SHP77 (cell line): ENCODE results near the gene AMZ1.
"Not testable (repeated sequence)": the region's sequence is repeated elsewhere in the genome, so short reads cannot be mapped to it uniquely, and the experiment has no call there.

Source experiments
- DNase-seq, 2 experiments: peaks; one replicate each; lab custom pipeline; 2025; lab: John Stamatoyannopoulos, UW

AMZ1 gene

GRCh38 chr7:2691011-2691707, 3.2 kb downstream of the AMZ1 start:
- DNase-seq, result no peak

GRCh38 chr7:2691932-2692439, 4.0 kb downstream of the AMZ1 start:
- not testable (repeated sequence) for DNase-seq

DNA sequence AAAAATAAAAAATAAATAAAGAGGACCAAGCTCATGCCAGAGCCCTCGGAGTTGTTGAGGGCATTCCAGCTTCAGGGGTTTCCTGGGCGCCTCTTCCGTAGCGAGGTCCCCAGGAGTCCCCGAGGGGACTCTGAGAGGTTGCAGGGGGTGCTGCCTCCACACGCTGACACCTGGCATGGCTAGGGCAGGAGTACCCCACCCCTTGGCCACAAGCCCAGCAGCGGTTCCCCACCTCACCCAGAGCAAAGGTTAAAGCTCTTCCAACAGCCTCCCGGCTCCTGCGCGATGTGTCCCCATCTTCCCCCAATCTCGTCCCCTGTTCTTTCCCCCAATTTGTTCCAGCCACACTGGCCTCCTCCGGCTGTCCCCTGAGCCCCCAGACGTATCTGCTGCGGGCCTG, 4.5 kb downstream of the AMZ1 start:
- no peak for DNase-seq

DNA sequence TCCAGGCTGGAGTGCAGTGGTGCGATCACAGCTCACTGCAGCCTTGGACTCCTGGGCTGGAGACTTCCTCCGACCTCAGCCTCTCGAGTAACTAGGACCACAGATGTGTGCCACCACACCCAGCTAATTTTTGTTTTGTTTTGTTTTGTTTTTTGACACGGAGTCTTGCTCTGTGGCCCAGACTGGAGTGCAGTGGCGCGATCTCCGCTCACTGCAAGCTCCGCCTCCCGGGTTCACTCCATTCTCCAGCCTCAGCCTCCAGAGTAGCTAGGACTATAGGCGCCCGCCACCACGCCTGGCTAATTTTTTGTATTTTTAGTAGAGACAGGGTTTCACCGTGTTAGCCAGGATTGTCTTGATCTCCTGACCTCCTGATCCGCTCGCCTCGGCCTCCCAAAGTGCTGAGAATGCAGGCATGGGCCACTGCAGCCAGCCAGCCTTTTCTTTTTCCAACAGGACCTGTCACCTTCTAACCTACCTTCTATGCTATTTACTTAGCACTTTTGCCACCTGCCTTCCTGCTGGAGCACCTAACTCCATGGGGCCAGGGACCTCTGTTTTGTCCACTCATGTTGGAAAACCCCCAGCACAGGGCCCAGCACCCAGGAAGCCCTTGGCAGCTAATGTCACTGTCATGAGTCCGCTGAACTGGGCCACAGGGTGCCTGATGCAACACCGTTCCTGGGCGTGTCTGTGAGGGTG, 5.6 kb downstream of the AMZ1 start:
- peak in 1 of 2 experiments; percentile 49 for DNase-seq

DNA sequence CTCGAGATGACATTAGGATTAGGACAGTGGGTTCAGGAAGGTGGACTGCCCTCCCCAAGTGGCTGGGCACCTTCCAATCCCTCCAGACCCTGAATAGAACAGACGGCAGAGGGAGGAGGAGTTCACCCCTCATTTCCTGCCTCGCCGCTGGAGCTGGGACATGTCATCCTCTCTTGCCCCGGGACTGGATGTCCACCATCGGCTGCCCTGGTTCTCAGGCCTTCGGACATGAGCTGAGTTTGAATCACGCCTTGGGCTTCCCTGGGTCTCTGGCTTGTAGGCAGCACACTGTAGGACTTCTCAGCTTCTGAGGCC, 6.1 kb downstream of the AMZ1 start:
- not testable (repeated sequence) for DNase-seq

- peak in 1 of 2 experiments; percentile 54 for DNase-seq
These were observed 10.7 kb downstream of the AMZ1 start for GRCh38 chr7:2698581-2699288.

DNA sequence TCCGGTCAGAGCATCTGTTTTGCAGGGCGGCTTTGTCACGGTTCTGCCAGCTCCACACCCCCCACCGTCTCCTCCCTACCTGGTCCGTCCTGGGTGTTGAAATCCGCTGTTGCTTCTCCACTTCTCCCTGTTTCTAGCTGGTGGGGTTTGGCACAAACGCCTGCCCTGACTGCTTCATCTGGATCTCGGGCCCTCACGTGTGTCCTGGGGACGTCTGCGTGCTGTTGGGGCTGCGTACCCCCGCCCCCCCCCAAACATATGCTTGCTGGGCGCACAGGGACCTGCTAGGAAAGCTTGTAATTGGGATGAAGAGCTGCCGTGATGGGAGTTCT, 11.3 kb downstream of the AMZ1 start:
- no peak for DNase-seq

- DNase-seq, result no peak
These were observed 12.3 kb downstream of the AMZ1 start for GRCh38 chr7:2700141-2700850.

DNA sequence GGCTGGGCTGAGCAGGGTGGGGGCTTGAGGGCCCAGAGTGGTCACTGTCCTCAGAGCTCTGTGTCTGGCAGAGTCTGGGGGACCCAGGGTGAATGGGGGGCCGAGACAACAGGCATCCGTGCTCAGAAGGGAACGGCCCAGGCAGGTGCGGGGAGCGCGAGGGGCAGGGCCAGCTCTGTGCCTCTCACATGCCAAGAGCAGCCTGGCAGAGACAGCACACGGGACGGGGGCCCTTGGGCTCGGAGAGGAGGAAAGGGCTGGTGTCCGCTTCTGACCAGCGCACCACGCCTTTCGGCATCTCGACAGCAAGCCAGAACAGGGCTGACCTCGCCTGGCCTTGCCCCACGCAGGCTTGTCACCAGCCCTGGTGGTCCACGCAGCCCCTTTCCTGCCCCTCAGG, 13.4 kb downstream of the AMZ1 start:
- no peak for DNase-seq

DNA sequence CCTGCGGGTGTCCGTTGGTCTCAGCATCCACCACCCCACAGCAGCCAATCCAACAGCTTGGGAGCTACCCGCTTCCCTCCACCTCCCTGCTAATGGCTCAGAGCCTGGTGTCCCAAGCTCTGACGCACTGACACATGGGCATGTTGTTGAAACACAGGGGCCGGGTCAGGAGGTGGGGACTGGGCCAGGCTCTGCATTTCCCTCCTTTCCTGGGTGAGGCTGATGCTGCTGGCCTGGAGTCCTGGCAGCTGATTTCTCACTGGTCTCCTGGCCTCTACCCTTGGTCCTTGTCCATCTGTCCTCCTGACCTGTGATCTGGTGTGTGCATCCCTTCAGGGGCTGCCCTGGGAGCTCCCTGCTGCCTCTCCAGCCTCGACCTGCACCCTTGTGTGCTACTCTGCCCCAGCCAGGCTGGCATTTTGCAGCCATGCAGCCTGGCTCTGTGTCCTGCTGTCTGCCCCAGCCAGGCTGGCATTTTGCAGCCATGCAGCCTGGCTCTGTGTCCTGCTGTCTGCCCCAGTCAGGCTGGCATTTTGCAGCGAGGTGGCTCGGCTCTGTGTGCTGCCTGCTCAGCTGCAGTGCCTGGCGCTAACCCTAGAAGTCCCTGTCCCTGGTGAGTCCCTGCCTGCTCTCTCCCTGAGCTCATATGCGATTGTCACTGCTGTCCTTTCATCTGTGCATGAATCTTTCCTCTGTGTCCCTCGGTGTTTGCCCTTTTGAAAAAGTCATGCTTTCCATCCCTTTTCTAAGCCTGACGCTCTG, 14.0 kb downstream of the AMZ1 start:
- DNase-seq, result no peak

DNA sequence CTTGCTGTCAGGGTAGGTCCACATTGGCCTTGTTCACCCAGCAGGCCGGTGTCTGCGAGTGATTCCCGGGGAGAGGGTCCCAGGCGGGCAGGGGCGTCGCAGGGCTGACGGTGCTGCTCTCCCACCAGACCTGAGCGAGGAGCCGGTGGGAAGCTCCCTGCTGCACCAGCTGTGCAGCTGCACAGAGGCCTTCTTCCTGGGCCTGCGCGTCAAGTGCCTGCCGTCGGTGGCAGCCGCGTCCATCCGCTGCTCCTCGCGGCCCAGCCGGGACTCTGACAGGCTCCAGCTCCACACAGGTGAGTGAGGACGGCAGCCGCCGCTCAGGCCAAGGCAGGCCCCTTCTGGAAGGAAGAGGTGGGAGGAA, 14.6 kb downstream of the AMZ1 start:
- peak; percentile 40 to 53 for DNase-seq

DNA sequence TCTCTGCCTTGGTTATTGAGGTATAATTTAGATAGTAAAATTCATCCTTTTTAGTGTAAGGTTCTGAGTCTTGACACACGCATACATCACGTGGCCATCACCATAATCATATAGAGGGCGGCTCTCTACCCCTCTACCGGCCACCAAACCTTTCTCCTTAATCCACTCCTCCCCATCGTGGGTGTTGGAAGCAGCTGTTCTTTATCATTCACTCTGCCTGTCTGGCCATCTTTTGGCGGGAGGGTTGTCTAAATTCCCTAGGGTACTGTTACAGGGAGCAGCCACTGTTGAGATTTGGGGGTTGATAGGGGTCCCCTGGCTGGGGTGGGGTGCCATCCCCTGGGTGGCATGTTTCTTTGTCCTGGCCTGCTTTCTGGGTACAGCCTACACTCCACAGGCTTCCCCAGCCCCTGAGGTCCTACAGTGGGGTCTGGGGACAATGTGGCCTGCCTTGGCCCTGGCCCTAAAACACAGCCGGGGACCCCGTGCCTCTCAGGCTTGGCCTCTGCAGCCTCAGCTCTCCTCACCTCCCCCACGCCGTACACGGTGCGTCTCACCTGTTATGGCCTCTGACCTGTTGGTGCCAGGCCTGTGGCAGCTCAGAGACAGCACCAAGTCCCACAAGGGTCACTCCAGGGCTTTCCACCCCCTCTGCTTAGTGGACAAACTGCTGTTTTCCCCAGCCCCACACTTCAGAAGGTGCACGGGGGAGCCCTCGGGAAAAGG, 17.5 kb downstream of the AMZ1 start:
- DNase-seq, result no peak

DNA sequence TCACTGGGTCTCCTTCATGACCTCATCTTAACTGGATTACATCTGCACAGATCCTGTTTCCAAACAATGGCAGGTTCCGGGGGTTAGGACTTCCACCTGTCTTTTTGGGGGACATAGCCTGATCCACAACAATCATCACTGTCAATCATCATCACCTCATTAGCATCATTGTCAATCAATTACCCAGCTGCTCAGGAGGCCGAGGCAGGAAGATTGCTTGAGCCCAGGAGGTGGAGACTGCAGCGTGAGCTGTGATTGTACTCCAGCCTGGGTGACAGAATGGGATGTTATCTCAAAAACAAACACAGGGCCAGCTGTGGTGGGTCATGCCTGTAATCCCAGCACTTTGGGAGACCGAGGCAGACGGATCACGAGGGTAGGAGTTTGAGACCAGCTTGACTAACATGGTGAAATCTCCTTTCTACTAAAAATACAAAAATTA, 18.7 kb downstream of the AMZ1 start:
- no peak for DNase-seq

GRCh38 chr7:2707481-2707880, 19.5 kb downstream of the AMZ1 start:
- DNase-seq, result no peak

- DNase-seq, result no peak
These were observed 20.0 kb downstream of the AMZ1 start for GRCh38 chr7:2708041-2708440.

DNA sequence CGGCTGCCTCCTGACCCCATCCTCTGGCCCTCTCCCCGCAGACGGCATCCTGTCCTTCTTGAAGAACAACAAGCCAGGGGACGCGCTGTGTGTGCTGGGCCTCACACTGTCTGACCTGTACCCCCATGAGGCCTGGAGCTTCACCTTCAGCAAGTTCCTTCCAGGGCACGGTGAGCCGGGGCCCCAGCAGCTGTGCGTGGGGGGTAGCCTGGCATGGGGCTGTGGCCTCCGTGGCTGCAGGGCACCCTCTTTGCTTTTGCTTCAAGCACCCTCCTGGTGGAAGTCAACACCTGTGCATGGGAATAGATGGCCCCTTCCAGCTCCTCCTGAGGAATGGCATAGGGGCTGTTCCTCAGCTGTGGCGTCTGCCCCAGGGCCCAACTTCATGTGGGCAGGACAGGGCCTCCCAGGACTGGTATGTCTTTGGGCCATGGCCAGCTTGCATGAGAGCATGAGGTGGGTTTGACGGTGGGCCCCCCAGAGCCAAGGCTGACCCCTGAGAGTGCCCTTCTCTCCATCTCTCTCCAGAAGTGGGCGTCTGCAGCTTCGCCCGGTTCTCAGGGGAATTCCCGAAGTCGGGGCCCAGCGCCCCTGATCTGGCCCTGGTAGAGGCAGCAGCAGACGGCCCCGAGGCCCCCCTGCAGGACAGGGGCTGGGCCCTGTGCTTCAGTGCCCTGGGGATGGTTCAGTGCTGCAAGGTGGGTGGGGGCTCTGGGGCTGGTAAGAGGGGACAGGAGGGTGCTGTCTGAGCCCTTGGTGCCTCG, 20.7 kb downstream of the AMZ1 start:
- DNase-seq, result no peak

- DNase-seq, result peak; percentile 70 to 89
These were observed 21.7 kb downstream of the AMZ1 start for GRCh38 chr7:2709553-2710285.

- no peak for DNase-seq
These were observed 22.3 kb downstream of the AMZ1 start for GRCh38 chr7:2710286-2710655.

DNA sequence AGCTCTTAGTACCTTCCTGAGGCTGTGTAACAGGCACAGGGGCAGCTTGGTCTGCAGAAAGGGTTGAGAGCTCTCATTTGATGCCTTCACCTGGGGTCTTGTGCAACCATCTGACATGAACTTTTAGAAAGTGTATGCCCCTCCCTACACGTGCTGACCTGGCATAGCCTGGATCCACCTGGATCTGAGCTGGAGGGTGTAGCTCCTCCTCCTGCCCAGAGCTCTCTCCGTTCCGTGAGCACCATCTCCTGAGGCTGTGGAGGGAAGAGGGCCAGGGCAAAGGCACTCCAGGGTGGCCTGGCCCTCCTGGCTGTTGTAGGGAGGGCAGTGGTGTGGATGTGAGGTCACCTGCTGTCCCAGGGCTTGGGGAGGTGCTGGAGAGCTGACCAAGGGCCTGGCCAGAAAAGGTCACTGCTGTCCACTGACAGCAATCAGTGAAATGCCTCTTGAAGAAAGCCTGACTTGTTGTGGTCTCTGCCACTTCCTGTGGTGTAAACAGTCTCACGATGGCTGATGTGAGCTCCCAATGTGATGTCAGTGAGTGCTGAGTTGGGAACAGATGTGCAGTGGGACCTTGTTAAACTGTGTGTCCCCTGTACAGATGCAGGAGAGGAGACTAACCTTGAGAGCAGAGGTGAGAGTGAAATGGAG, 23.0 kb downstream of the AMZ1 start:
- no peak for DNase-seq
